RPMI8226 (cell line): ENCODE results near the gene ZNF256.

Experiments used
- DNase-seq: peaks from one replicate; pipeline ENCODE4 v3.0.0-alpha.2; 2015

The ZNF256 gene

DNA sequence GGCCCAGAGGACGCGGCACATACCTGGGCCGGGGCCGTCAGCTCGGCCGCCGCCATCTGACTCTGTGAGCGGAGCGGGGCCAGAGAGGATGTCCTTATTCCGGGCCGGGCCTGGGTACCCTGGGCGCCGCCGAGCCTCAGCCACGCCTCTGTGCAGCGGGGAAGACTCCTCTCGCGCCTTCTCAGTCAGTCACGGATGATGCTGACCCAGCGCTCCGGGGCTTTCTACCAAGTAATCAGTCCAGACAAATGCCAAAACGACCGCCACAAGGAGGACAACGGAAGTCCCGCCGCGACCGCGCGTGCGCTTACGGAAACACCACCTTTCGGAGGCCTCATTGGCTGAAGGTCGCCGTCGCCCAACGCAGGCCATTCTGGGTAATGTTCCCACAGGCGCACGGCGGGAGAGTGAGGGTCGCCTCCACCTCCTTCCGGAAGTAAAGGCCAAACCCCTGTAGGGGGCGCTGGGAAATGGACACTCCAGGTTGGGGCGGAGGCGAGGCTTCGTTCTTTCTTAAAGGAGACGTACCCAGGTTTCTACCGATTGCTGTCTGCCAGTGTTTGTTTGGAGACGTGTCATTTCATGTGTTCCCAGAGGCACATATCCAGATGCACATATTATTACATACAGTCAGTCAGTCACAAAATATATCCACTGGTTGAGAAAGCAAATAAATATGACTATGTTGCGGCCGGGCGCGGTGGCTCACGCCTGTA, at the start of gene ZNF256:
Gene ZNF256 (minus strand): TSS at position 288 of the 716 bp plus-strand sequence. CDS start 232 bp downstream, at position 56.
- peak; percentile 98 for DNase-seq

DNA sequence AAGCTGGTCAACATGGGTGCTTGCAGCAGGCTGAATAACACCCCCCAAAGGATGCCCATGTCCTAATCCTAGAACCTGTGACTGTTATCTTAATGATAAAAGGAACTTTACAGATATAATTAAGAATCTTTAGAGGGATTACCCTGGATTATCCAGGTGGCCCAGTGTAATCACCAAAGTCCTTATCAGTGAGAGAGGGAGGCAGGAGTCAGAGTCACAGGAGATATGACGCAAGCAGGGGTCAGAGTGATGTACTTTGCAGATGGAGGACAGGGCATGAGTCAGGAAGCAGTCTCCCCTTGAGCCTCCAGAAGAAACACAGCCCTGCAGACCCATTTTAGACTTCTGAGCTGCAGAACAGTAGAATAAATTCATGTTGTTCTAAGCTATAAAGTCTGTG, 45.3 kb upstream of the ZNF256 start:
- no peak for DNase-seq

DNA sequence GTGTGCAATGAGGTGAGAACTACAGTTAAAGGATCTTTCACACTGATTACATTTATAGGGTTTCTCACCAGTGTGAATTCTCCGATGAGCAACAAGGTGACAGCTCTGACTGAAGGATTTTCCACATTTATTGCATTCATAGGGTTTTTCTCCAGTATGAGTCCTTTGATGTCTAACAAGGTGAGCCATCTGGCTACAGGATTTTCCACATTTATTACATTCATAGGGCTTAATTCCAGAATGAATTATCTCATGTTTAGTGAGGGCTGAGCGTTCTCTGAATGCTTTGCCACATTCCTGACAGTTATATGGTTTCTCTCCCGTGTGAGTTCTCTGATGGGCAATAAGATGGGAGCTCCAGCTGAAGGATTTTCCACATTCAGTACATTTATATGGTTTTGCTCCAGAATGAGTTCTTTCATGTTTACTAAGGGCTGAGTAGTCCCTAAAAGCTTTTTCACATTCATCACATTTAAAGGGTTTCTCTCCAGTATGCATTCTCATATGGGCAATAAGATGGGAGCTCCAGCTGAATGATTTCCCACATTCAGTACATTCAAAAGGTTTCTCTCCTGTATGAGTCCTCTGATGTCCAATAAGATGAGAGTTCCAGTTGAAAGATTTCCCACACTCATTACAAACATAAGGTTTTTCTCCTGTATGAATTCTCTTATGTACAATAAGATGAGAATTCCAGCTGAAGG, 31.2 kb upstream of the ZNF256 start:
- no peak for DNase-seq

DNA sequence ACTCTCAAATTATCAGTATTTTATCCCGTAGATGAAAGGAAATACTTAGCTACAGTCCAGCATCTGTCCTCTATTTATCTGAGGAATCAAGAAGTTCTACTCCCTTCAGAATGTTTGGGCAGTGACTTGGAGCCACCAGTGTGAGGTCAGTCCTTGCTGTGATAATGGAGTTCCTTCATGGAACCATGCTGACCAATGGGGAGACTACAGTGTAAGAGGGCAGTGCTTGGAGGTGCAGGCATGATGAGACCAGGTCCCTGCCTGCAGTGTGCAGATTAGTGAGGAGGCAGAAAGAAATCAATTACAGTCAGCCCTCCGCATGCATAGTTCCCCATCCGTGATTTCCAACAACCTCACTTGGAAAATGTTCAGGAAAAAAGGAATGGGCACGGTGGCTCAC, 26.9 kb upstream of the ZNF256 start, which contains the start of gene C19orf18:
Gene C19orf18 (minus strand): TSS at position 101 of the 400 bp plus-strand sequence. CDS start 102 bp downstream, outside the sequence.
- no peak for DNase-seq

DNA sequence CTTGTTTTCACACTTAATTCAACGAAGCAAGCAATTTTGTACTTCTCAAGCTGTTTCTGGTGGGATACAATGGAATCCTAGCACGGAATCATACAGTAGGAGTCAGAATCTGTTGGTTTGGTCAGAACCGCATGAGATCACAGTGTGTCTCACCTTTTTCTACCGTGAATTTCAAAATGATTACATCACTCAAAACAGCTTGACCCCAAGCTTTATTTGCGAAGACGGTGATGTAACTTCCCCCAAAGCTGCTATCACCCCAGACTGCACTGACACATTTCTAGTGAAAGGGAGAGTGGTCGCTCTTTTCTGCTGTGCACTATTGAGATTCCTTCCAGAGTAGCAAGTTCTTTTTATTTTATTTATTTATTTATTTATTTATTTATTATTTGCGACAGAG, 17.3 kb upstream of the ZNF256 start:
- no peak for DNase-seq

DNA sequence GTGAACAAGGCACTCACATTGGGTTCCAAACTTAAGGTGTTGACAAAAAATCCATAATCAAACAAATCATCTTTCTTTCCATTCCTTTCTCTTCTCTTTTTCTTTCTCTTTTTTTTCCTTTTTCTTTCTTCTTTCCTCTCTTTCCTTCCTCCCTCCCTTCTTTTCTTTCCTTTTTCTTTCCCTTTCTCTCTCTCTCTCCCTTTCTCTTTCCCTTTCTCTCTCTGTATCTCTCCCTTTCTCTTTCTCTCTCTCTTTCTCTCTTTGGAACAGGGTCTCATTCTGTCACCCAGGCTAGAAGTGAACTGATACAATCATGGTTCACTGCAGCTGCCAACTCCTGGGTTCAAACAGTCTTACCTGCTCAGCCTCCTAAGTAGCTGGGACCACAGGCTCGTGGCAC, 14.3 kb upstream of the ZNF256 start:
- no peak for DNase-seq

DNA sequence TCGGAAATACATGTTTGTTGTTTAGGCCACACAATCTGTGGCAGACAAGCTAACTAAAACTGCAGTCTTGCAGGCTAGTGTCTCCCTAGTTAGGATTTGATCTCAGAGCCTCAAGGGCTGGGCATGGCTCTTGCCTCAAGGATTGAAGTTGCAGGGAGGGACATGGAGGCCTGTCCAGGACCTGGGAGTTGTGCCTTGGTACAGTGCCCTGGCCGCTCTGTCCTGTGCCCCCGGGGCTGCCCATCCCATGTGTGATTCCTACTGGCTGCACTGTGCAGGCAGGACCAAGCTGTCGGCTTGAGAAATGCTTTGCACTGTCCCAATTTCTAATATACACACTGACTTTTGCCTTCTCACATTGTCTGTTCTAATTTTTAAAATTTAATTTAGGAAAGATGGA, 7.5 kb upstream of the ZNF256 start:
- no peak for DNase-seq

DNA sequence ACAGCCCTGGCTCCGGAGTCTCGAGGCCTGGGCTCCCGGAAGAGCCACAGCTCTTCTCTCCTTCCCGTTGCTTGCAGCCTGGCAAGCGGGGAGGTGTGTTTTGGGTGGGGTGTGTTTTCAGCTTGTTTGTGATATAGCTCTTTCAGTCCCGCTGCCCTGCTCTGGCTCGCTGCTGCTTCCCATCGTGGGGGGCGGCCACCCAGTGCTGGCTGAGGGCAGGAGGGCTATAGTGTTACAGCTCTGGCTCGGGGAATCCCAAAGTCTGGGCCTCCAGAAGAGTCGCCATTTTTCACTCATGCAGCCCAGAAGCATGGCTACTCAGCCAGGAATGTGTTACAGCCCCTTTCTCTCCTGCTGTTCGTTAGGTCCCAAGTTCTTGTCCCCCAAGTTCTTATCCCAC, 2.2 kb upstream of the ZNF256 start:
- no peak for DNase-seq

DNA sequence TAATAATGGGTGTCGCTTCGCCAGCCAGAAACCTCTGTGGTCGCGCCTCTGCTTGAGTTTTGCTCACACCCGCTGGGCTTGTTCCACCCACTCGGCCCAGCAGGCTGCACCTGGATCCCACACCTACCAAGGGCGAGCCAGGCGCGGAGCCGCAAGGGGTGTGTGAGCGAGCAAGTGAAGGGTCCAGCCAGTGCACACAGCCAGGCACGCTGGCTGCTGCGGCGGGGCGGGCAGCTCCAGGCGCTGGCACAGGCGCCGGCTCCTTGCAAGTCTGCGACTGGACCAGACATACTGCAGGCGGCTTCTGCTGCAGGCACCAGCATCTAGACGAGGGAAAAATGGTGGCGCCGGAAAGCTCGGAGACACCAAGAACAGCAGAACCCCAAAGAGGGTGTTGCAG, 1.8 kb upstream of the ZNF256 start:
- no peak for DNase-seq

DNA sequence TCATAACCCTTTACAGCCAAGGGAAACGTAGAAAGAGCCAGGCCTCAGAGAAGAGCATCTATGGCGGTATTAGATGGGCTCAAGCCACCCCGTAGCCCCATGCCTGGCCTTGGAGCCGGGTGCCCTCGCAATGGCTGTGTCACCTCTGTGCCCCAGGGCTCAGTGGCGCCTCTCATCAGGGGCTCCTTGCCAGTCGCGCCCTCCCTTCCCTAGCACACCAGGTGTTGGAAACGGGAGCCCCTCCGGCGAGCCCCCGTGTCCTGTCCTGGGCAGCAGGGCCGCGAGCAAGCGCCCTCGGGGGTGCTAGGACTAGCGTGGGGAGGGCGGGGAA, 453 bp downstream of the ZNF256 start:
- no peak for DNase-seq

DNA sequence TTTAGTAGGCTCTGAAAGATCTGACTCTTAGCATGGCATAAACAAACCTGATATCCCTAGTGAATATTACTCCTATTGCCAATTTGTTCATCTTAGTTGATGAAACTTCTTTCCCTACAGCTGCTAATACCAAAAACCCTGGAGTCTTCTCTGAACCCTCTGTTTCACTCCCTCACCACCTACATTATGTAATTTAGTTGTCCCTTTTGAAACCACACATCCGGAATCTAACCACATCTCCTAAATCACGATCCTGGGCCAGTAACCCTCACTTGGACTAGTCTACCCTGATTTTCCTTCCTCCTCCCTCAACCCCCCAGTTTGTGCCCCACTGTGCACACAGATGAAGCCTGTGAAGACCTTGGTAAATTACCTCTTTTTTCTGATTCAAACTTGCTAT, 1.2 kb downstream of the ZNF256 start:
- no peak for DNase-seq

DNA sequence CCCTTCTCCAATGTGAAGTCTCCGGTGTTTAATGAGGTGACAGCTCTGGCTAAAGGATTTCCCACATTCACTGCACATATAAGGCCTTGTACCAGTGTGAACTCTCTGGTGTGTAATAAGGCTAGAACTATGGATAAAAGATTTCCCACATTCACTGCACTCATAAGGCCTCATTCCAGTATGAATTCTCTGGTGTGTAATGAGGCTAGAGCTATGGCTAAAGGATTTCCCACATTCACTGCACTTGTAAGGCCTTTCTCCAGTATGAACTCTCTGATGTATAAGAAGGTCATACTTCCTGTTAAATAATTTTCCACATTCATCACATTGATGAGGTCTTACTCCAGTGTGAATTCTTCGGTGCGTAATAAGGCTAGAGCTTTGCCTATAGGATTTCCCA, 5.9 kb downstream of the ZNF256 start:
- DNase-seq = no peak

DNA sequence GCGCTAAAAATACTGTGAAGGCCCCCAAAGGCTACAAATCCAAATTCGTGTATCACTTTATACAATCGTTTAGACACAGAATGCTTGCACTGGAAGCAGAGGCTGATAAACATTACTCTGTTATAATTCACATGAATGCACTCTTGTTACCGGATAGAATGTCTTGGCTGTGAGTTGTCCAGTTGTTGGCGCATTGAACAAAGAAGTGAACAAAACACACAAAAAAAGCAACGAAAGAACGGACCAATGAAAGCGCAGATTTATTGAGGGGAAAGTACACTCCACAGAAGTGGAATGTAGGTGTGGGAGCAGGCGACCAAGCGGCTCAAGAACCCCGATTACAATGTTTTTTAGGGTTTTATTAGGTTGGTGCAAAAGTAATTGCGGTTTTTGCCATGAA, 11.8 kb downstream of the ZNF256 start:
- no peak for DNase-seq

DNA sequence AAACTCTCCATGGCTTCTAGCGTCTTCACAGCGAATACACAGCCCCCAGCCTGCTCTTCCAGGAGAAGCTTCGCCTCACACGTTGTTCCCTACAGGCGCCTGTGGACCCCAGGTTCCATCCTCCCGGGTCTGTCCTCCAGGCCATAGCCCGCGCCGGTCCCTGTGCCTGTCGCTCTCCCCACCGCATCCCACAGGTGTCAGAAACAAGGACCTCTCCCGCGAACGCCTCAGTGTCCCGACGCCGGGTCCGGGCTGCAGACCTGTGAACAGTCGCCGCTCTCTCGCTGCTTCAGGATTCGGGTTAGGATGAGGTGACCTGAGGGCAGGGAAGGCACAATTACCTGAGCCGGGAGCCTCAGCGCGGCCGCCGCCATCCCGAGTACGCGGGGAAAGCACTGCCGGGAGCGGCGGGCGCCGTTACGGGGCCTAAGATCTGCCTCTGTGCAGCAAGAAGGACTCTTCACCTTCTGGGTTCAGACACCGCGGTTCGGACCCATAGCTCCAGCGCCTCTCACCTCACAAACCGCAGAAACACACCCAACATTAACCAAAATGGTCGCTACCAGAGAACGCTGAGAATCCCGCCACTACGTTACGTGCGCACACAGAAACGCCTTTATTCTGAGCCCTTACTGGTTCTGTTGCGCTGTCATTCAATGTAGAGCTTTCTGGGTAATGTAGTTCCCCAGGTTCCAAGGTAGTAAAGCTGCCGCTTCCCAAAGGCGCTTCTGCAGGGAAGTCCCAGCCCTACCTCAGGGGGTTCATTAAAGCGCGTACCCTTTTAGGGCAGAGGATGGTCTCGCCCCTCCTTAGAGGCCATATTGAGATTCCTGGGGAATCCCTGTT, 12.5 kb downstream of the ZNF256 start, which contains the start of gene ZNF418:
Gene ZNF418 (minus strand): TSS at position 583 of the 846 bp plus-strand sequence. CDS start 1,580 bp downstream, outside the sequence.
- peak; percentile 54 for DNase-seq

DNA sequence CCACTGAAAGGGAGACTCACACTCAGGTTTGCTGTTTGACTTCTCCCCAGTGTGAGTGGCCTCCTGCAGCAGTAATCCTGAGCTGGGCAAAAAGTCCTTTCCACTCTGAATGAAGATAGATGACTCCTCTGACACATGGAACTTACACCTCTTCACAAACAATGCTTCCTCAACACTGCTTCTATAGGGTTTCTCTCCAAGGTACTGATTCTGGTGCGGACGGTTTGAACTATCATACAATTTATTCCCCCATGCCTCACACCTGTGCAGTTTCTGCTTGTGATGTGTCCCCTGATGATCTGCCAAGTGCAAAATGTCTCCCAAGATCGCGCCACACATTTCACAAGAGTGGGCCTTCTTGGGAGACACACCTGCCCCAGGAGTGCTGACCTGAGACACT, 19.9 kb downstream of the ZNF256 start:
- DNase-seq = no peak

DNA sequence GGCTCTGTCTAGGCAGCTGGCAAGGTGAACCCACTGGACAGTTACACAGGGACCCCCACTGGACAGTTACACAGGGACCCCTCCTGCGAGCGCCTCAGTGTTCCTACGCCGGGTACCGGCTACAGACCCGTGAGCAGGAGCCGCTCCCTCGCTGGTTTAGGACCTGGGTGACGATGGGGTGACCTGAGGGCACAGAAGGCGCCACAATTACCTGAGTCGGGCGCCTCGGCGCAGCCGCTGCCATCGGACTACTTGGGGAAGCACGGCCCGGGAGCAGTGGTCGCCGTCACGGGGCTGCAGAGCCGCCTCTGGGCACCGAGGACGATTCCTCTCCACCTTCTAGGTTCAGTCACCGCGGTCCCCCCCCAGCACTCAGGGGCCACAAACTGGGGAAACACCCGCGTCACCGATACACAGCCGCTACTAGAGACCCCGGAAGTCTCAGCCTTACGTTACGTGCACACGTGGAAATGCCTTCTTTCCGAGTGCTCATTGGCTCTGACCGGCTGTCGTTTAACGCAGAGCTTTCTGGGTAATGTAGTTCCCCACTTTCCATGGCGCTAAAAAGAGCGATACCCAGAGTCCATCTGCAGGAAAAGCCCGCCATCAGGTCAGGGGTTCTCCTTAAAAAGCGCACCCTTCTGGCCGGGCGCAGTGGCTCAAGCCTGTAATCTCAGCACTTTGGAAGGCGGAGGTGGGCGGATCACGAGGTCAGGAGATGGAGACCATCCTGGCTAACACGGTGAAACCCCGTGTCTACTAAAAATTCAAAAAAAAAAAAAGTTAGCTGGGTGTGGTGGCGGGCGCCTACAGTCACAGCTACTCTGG, 31.1 kb downstream of the ZNF256 start, which contains the start of gene ZNF417:
Gene ZNF417 (minus strand): TSS at position 425 of the 828 bp plus-strand sequence. CDS start 181 bp downstream, at position 244.
- DNase-seq = peak; percentile 95

DNA sequence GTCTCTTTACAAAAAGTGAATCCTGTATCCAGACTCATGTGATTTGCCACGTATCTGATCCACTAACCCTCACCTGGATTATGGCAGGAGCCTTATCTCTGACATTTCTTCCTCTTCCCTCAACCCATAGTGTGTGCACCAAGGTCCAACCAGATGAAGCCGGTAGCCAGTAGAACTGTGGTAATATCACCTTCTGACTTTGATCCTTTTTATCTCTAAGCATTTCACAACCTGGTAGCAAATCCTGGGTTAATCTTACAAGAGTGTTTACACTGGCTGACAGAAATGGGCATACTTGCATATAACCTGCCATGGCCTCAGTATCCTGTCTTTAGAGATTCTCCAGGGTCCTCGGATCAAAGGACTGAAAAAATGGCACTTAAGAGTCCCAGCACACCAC, 33.0 kb downstream of the ZNF256 start:
- DNase-seq = no peak

DNA sequence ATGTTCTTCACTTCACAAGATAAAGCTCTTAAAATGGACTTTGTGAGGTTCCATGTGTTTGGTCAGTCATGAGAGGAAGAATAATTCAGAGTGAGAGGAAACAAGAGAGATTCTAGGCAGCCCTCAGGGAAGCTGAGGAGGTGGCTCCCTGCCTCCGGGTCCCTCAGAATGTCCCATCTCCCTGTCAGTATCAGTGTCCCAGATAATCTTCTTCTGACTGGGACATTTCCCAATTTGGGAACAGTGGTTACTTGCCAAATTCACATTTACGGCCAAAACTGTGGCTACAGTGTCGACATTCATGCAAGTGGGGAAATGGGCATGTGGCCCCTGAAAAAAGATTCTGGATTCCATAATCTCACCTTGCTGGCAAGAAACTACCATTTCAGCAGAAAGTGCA, 40.1 kb downstream of the ZNF256 start:
- DNase-seq = no peak

DNA sequence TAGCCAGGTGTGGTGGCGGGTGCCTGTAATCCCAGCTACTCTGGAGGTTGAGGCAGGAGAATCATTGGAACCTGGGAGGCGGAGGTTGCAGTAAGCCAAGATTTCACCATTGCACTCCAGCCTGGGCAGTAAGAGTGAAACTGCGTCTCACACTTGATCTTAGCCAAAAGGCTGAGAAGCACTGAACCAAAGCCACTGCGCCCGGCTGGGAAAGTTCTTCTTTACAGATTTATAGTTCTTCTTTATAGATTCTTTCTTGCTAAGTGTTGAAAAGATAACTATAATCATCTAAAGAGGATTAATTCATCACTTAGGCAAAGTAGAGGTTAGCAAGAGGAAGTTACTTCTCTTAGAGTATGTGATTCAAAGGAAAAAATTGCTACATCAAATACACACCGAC, 42.2 kb downstream of the ZNF256 start:
- no peak for DNase-seq

DNA sequence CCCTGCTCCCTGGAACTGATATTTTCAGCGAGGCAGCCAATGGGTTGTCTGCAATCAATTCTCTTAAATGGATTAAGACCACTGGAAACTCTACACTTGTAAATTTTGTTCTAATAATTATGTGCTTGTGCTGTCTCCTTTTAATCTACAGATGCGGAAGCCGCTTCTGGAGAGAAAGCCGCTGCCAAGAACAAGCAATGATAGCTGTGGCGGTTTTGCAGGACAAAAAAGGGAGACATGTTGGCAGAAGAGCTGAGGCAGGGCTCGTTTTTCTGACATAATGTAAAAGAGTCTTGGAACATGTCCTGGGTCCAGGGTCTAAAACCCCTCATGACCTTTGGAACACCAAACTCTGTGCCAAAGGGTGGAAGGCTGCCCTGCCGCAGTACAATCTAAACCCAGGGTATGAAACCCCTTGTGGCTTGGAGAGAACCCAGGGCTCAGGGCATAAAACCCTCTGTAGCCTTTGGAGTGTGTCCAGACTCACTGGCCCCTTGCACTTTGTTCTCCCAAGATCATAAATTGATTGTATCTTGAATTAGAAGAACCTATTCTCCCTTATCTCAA, 43.8 kb downstream of the ZNF256 start:
- DNase-seq = no peak

DNA sequence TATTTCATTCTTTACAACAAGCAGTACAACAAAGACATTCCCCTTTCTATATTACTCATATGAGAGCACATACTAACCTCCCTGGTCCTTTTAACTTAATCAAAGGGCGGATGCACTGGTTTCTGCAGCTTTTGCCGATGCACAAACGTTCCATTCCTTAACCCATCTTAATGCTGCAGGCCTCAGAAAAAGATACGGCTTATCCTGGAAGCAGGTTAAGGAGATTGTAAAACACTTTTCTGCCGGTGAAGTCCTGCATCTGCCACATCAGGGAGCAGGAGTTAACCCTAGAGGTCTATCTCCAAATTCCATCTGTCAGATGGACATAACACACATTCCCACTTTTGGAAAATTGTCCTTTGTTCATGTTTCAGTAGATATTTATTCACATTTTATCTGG, 47.2 kb downstream of the ZNF256 start:
- no peak for DNase-seq
